A549 (cell line): ENCODE results near the gene GNAS-AS1. TPM values are rescaled to one million over a fixed set of nuclear protein-coding genes. Genes with fewer than 3 reads are reported as not detected.

Source experiments
- ATAC-seq, 2 experiments: fragments of 200-7000 bp in 1 of 2; fragments of >200 bp in 1 of 2; cut with Nextera tagmentation in 1 of 2; cut with Tn5 transposase in 1 of 2; 3 replicates each; pipeline versions ENCODE4 v1.8.0 to v1.9.1; 2018 to 2020; ENCODE audit warnings: mild to moderate bottlenecking in 1 of 2, moderate library complexity in 1 of 2
- CTCF ChIA-PET: fragments of 300-600 bp; sonication (Branson Sonifier 250); formaldehyde crosslinking; extraction: SDS; loops from one replicate; lab custom pipeline; 2021; ENCODE audit warnings: antibody characterized with exemption, inconsistent platforms; lab: Yijun Ruan, JAX
- POLR2A ChIA-PET: fragments of 350-600 bp; formaldehyde crosslinking; extraction: SDS; loops from one replicate; lab custom pipeline; 2021; ENCODE audit warnings: antibody characterized with exemption, inconsistent platforms; lab: Yijun Ruan, JAX
- DNase-seq, 2 experiments: peaks; one replicate each; pipeline versions ENCODE4 v3.0.0 to v3.0.0-alpha.2; 2011 to 2016; ENCODE audit warnings: low read depth in 1 of 2, low spot score in 1 of 2
- FAIRE-seq: peaks from 2 replicates; lab custom pipeline; 2011; peaks lifted over from hg19 to GRCh38; lab: Jason Lieb, UNC
- H3K27ac ChIP-seq, 2 experiments: fragments of >200 bp; sonication (Bioruptor Twin); formaldehyde crosslinking; 3 replicates each; pipeline ENCODE4 v1.5.1; 2016 to 2017
- H3K4me1 ChIP-seq: fragments of >200 bp; sonication (Bioruptor Twin); formaldehyde crosslinking; 3 replicates; pipeline ENCODE4 v1.6.1; 2016
- H3K4me2 ChIP-seq: fragments of >200 bp; sonication (Bioruptor Twin); formaldehyde crosslinking; 3 replicates; pipeline ENCODE4 v1.6.1; 2016
- H3K4me3 ChIP-seq: fragments of >200 bp; sonication (Bioruptor Twin); formaldehyde crosslinking; 3 replicates; pipeline ENCODE4 v1.5.1; 2016
- H3K9me3 ChIP-seq: fragments of >200 bp; sonication (Bioruptor Twin); formaldehyde crosslinking; 3 replicates; pipeline ENCODE4 v1.6.1; 2016
- ATOH8 ChIP-seq: fragments of 250-450 bp; sonication (Bioruptor Pico); IDR thresholded peaks from 2 replicates; pipeline ENCODE4 v1.5.0; 2020; ENCODE audit warnings: low read depth, mild to moderate bottlenecking, moderate library complexity
- BCL3 ChIP-seq: fragments of >200 bp; sonication (Bioruptor Twin); formaldehyde crosslinking; IDR thresholded peaks from 3 replicates; pipeline ENCODE4 v1.6.1; 2016
- BHLHE40 ChIP-seq: IDR thresholded peaks from 2 replicates; pipeline ENCODE4 v1.6.1; 2012; ENCODE audit warnings: low read depth, low read length, inconsistent platforms
- CHD4 ChIP-seq: fragments of 200-600 bp; sonication (generic); IDR thresholded peaks from 2 replicates; pipeline ENCODE4 v1.6.1; 2016; ENCODE audit warnings: antibody characterized with exemption, mild to moderate bottlenecking, borderline replicate concordance
- EHF ChIP-seq: fragments of 250-450 bp; sonication (Bioruptor Pico); IDR thresholded peaks from 2 replicates; pipeline ENCODE4 v1.5.0; 2020; ENCODE audit warnings: mild to moderate bottlenecking
- FOSB ChIP-seq: fragments of 250-450 bp; sonication (Bioruptor Pico); IDR thresholded peaks from 2 replicates; pipeline ENCODE4 v1.5.0; 2020; ENCODE audit warnings: mild to moderate bottlenecking, moderate library complexity
- FOXS1 ChIP-seq: fragments of 250-450 bp; sonication (Bioruptor Pico); IDR thresholded peaks from 2 replicates; pipeline ENCODE4 v1.5.0; 2020; ENCODE audit warnings: mild to moderate bottlenecking, moderate library complexity
- HEYL ChIP-seq: fragments of 250-450 bp; sonication (Bioruptor Pico); IDR thresholded peaks from 2 replicates; pipeline ENCODE4 v1.8.0; 2021; ENCODE audit warnings: mild to moderate bottlenecking, moderate library complexity
- HOXA7 ChIP-seq: fragments of 250-450 bp; sonication (Bioruptor Pico); IDR thresholded peaks from 2 replicates; pipeline ENCODE4 v1.5.0; 2020; ENCODE audit warnings: mild to moderate bottlenecking, moderate library complexity
- KDM5A ChIP-seq: fragments of 200-600 bp; sonication (generic); IDR thresholded peaks from 2 replicates; pipeline ENCODE4 v1.6.1; 2016; ENCODE audit warnings: antibody characterized with exemption, mild to moderate bottlenecking
- MAFK ChIP-seq: fragments of 450-650 bp; IDR thresholded peaks from 2 replicates; pipeline ENCODE4 v1.6.1; 2014; ENCODE audit not compliant: partially characterized antibody
- MAZ ChIP-seq: fragments of 150-350 bp; IDR thresholded peaks from 2 replicates; pipeline ENCODE4 v1.6.1; 2014; ENCODE audit warnings: antibody characterized with exemption, low read depth, low read length, borderline replicate concordance
- MYC ChIP-seq: IDR thresholded peaks from 2 replicates; pipeline ENCODE4 v1.6.1; 2012; ENCODE audit warnings: mild to moderate bottlenecking, inconsistent platforms, low read length, improper control_type of control experiment, borderline replicate concordance
- POLR2A ChIP-seq: IDR thresholded peaks from 2 replicates; pipeline ENCODE4 v1.6.1; 2012; ENCODE audit warnings: mild to moderate bottlenecking, low read length
- POLR2AphosphoS2 ChIP-seq: conservative IDR thresholded peaks from 2 replicates; pipeline ENCODE4 v1.6.1; 2012; ENCODE audit warnings: low read length, improper control_type of control experiment, inconsistent platforms
- RAD21 ChIP-seq, 2 experiments: fragments of >200 bp in 1 of 2; sonication (Bioruptor Twin) in 1 of 2; formaldehyde crosslinking in 1 of 2; IDR thresholded peaks in 1 of 2; conservative IDR thresholded peaks in 1 of 2; 2 replicates in 1 of 2; 3 replicates in 1 of 2; pipeline ENCODE4 v1.6.1; 2012 to 2018; ENCODE audit warnings: inconsistent platforms in 1 of 2
- SMC3 ChIP-seq: fragments of >200 bp; sonication (Bioruptor Twin); formaldehyde crosslinking; IDR thresholded peaks from 3 replicates; pipeline ENCODE4 v1.6.1; 2018; ENCODE audit warnings: inconsistent platforms
- USF2 ChIP-seq: fragments of 450-650 bp; IDR thresholded peaks from 2 replicates; pipeline ENCODE4 v1.6.1; 2014; ENCODE audit warnings: antibody characterized with exemption
- ZC3H11A ChIP-seq: fragments of 450-650 bp; IDR thresholded peaks from 2 replicates; pipeline ENCODE4 v1.6.1; 2014; ENCODE audit warnings: antibody characterized with exemption, mild to moderate bottlenecking
- ZNF302 ChIP-seq: fragments of 250-450 bp; sonication (Bioruptor Pico); IDR thresholded peaks from 2 replicates; pipeline ENCODE4 v1.9.0; 2021; ENCODE audit warnings: inconsistent platforms, mild to moderate bottlenecking, moderate library complexity
- ZSCAN20 ChIP-seq: fragments of 250-450 bp; sonication (Bioruptor Pico); IDR thresholded peaks from 2 replicates; pipeline ENCODE4 v1.8.0; 2022; ENCODE audit warnings: mild to moderate bottlenecking, moderate library complexity
- WGBS: methylation state at CpG from one replicate; pipeline ENCODE4 v1.1.6; 2017; ENCODE audit errors: missing lambda C conversion rate; 5-methylcytosine and 5-hydroxymethylcytosine counted together
- polyA plus RNA-seq, 4 experiments: library from polyadenylated mRNA; depleted of rRNA in 3 of 4; stranded (reverse); fragments of >200 nt; fragmentation: RNase III in 1 of 4; extraction: RNeasy Plus Mini Kit Qiagen cat#74134 plus additional on column Dnase treatment in 1 of 4; gene quantifications; 2 replicates in 3 of 4; 3 replicates in 1 of 4; pipeline ENCODE4 v1.2.3, GENCODE V29; 2011 to 2017

GNAS-AS1 gene
- polyA plus RNA-seq, 2 of the 4 experiments (the other 2 are of a cell fraction), result not detected

- WGBS, result 43% methylated on average over 30 of the region's 30 CpGs
- FAIRE-seq, result no peak
- CTCF ChIA-PET, result no interaction called here
- TF ChIP-seq BHLHE40 (no peak), CHD4 (no peak), MAZ (no peak), USF2 (no peak)
- TF ChIP-seq, all 56 proteins: peak for 0
- no peak for ATAC-seq
- H3K4me1 ChIP-seq, result no peaks in the 10 kb centered on the region
- no peak overlapping the region for H3K4me3 ChIP-seq
- no peak overlapping the region for H3K4me2 ChIP-seq
- H3K9me3 ChIP-seq, result no peaks in the 10 kb centered on the region
- no peak for DNase-seq
- H3K27ac ChIP-seq, result no peak overlapping the region
- POLR2A ChIA-PET, result no interaction called here
These were observed 33.6 kb downstream of the GNAS-AS1 start for GRCh38 chr20:58816957-58817651.

- no peak for TF ChIP-seq BCL3
- FAIRE-seq (no peak), ATAC-seq (no peak), DNase-seq (no peak)
- no peaks in the 10 kb centered on the region for H3K4me1 ChIP-seq
- WGBS, result 64% methylated on average over 10 of the region's 10 CpGs
- no peaks in the 10 kb centered on the region for H3K9me3 ChIP-seq
- H3K4me3 ChIP-seq, result no peak overlapping the region
- POLR2A ChIA-PET, result no interaction called here
- CTCF ChIA-PET, result interaction anchor here (1.3 to 1.4 kb wide), 2 partner anchors 11 to 639 kb away, joined by 3 read pairs; no protein-coding TSS in a partner anchor
- no peak overlapping the region for H3K27ac ChIP-seq
- no peak overlapping the region for H3K4me2 ChIP-seq
These were observed 34.7 kb downstream of the GNAS-AS1 start for GRCh38 chr20:58816051-58816450.

GRCh38 chr20:58815448-58815847 is 35.3 kb downstream of the GNAS-AS1 start:
- no peak overlapping the region for H3K4me2 ChIP-seq
- CTCF ChIA-PET, result interaction anchor here (1.3 to 1.4 kb wide), 3 partner anchors 10 to 640 kb away, joined by 3 read pairs; no protein-coding TSS in a partner anchor
- no peak overlapping the region for H3K4me3 ChIP-seq
- no peaks in the 10 kb centered on the region for H3K4me1 ChIP-seq
- ATAC-seq, result no peak
- 58% methylated on average over 11 of the region's 11 CpGs for WGBS
- H3K27ac ChIP-seq, result no peak overlapping the region
- no peaks in the 10 kb centered on the region for H3K9me3 ChIP-seq
- no peak for FAIRE-seq
- POLR2A ChIA-PET, result no interaction called here
- no peak for DNase-seq
- TF ChIP-seq POLR2AphosphoS2 (no peak), KDM5A (no peak), RAD21 (conservative IDR thresholded peaks at IDR 0.05 in 1 of 2, IDR thresholded peaks at IDR 0.05 in 1 of 2) (no peak), MAFK (no peak), MYC (no peak), FOSB (CRISPR knock-in tag) (no peak), ATOH8 (CRISPR knock-in tag) (no peak), HOXA7 (no peak), USF2 (no peak), EHF (CRISPR knock-in tag) (no peak), ZNF302 (CRISPR knock-in tag) (no peak), FOXS1 (CRISPR knock-in tag) (no peak), ZC3H11A (no peak), SMC3 (no peak), HEYL (no peak), ZSCAN20 (CRISPR knock-in tag) (no peak), POLR2A (no peak)
- TF ChIP-seq, all 56 proteins: peak for 0
